ENCODE data around the gene COMMD4. TPM values are rescaled to one million over a fixed set of nuclear protein-coding genes. Genes with fewer than 3 reads are reported as not detected.
"Not testable (repeated sequence)": the region's sequence is repeated elsewhere in the genome, so short reads cannot be mapped to it uniquely, and the experiment has no call there.

Gene COMMD4
- total RNA-seq, 2 experiments from 2014 or later: 10.8 to 12.1 TPM

DNA sequence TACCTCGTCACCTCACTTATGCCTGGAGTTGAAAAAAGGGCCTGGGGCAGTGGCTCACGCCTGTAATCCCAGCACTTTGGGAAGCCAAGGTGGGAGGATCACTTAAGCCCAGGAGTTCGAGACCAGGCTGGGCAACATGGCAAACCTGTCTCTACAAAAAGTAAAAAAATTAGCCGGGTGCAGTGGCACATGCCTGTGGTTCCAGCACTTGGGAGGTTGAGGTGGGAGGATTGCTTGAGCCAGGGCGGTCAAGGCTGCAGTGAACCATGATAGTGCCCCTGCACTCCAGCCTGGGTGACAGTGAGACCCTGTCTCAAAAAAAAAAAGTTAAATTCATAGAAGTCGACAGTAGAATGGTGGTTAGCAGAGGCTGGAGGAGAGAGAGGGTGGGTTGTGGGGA is 6.4 kb downstream of the COMMD4 start:
- POLR2A ChIA-PET: no interaction called here
- H3K4me1 ChIP-seq (ENCODE audit: insufficient read depth, low read length): peaks cover 12% of the 10 kb centered on the region
- ATAC-seq (ENCODE audit: poor library complexity) (no peak), DNase-seq (no peak)
- H3K27ac Mint-ChIP-seq: no peak overlapping the region
- H3K27me3 ChIP-seq (ENCODE audit: control insufficient read depth in 1 of 2, insufficient read depth in 2 of 2, low read length in 2 of 2): no peaks in the 10 kb centered on the region
- TF ChIP-seq, protein P1, sequence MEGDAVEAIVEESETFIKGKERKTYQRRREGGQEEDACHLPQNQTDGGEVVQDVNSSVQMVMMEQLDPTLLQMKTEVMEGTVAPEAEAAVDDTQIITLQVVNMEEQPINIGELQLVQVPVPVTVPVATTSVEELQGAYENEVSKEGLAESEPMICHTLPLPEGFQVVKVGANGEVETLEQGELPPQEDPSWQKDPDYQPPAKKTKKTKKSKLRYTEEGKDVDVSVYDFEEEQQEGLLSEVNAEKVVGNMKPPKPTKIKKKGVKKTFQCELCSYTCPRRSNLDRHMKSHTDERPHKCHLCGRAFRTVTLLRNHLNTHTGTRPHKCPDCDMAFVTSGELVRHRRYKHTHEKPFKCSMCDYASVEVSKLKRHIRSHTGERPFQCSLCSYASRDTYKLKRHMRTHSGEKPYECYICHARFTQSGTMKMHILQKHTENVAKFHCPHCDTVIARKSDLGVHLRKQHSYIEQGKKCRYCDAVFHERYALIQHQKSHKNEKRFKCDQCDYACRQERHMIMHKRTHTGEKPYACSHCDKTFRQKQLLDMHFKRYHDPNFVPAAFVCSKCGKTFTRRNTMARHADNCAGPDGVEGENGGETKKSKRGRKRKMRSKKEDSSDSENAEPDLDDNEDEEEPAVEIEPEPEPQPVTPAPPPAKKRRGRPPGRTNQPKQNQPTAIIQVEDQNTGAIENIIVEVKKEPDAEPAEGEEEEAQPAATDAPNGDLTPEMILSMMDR (IDR thresholded peaks at IDR 0.05): no peak
- no peaks in the 10 kb centered on the region for H3K9me3 Mint-ChIP-seq
- intact Hi-C loops (cut with DNase I, micrococcal nuclease): no loop called here
- H3K27ac ChIP-seq (ENCODE audit: low read depth in 1 of 2, low read length in 2 of 2): no peak overlapping the region
- H3K4me3 ChIP-seq (ENCODE audit: low read length): no peak overlapping the region
- H3K36me3 Mint-ChIP-seq (ENCODE audit: low read depth): peaks cover 2% of the 10 kb centered on the region
- peaks cover 7% of the 10 kb centered on the region for H3K4me1 Mint-ChIP-seq (ENCODE audit: low read depth)
- H3K36me3 ChIP-seq (ENCODE audit: insufficient read depth, low read length): peaks cover 11% of the 10 kb centered on the region
- CTCF ChIA-PET: no interaction called here
- H3K4me3 Mint-ChIP-seq: no peak overlapping the region
- H3K9me3 ChIP-seq (ENCODE audit: control insufficient read depth in 1 of 2, insufficient read depth in 1 of 2, low read length in 2 of 2): peaks cover 0 to 5% of the 10 kb centered on the region in 2 experiments
- H3K27me3 Mint-ChIP-seq: no peaks in the 10 kb centered on the region

DNA sequence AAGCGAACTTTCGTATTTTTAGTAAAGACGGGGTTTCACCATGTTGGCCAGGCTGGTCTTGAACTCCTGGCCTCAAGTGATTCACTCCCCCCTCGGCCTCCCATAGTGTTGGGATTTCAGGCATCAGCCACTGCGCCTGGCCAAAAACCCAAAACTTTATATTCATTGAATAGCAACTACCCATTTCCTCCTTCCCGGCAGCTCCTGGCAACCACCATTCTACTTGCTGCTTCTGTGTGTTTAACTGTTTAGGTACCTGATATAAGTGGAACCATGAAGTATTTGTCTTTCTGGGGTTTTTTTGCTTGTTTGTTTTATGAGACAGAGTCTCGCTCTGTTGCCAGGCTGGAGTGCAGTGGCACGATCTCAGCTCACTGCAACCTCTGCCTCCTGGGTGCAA is 8.1 kb downstream of the COMMD4 start:
- CTCF ChIA-PET: not testable (repeated sequence)

DNA sequence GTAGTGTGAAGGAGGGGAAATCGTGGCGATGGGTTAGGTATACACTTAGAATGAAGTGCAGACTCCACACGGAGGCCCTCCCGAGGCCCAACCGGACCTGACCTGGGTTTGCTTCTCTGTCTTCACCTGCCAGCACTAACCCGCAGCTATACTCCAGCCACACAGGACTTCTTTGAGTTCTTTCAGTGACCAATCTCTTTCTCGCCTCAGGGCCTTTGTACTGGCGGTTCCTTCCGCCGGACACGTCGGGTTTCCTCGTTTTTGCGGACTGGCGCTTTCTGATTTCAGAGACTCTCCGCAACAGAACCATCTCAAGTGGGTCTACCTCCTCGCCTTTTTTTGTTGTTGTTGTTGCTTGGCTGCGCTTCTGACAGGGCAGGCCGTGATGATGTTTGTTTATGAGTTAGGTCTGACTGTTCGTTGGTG is 10.9 kb downstream of the COMMD4 start, which contains the start of gene NEIL1:
TSS of gene NEIL1 (plus strand) at position 244 of the 426 bp plus-strand sequence. CDS start 1,867 bp downstream, outside the sequence.
- Mint-ChIP-seq H3K4me1 (ENCODE audit: low read depth) (peaks cover 35% of the 10 kb centered on the region), H3K36me3 (ENCODE audit: low read depth) (peaks cover 13% of the 10 kb centered on the region), H3K27ac (peak within 1 kb of the TSS; percentile 83), H3K4me3 (peak within 1 kb of the TSS; percentile 89), H3K9me3 (peaks cover 7% of the 10 kb centered on the region), H3K27me3 (no peaks in the 10 kb centered on the region)
- TF ChIP-seq, protein P1 (IDR thresholded peaks at IDR 0.05): no peak
- Histone ChIP-seq H3K4me1 (ENCODE audit: insufficient read depth, low read length) (peaks cover 51% of the 10 kb centered on the region), H3K36me3 (ENCODE audit: insufficient read depth, low read length) (peaks cover 2% of the 10 kb centered on the region), H3K27me3 (ENCODE audit: control insufficient read depth in 1 of 2, insufficient read depth in 2 of 2, low read length in 2 of 2) (no peaks in the 10 kb centered on the region), H3K27ac (ENCODE audit: low read depth in 1 of 2, low read length in 2 of 2) (peak within 1 kb of the TSS in 1 of 2 donors; percentile 43), H3K9me3 (ENCODE audit: control insufficient read depth in 1 of 2, insufficient read depth in 1 of 2, low read length in 2 of 2) (peaks cover 21 to 44% of the 10 kb centered on the region in 2 experiments), H3K4me3 (ENCODE audit: low read length) (peak within 1 kb of the TSS; percentile 86)
- intact Hi-C loops (cut with DNase I, micrococcal nuclease): no loop called here
- no peak for ATAC-seq (ENCODE audit: poor library complexity)
- ChIA-PET CTCF (interaction anchor here (2.6 kb wide), 1 partner anchor 21 kb away, joined by 15 read pairs; the partner anchor contains the start of gene MAN2C1), POLR2A (interaction anchor here (1.0 to 9.6 kb wide), 9 partner anchors 8 to 732 kb away, joined by 3 to 146 read pairs (median 7); partner anchors contain the start of genes CLK3, COMMD4, IMP3 and MAN2C1)
- no peak for DNase-seq

More for the DNA sequence above, 8.1 kb downstream of the COMMD4 start:
- H3K9me3 Mint-ChIP-seq; intact Hi-C loops (cut with DNase I, micrococcal nuclease); H3K27me3 ChIP-seq (ENCODE audit: control insufficient read depth in 1 of 2, insufficient read depth in 2 of 2, low read length in 2 of 2); H3K36me3 Mint-ChIP-seq (ENCODE audit: low read depth); H3K4me3 ChIP-seq (ENCODE audit: low read length); H3K4me3 Mint-ChIP-seq; H3K27ac Mint-ChIP-seq; H3K27ac ChIP-seq (ENCODE audit: low read depth in 1 of 2, low read length in 2 of 2); H3K27me3 Mint-ChIP-seq; ATAC-seq (ENCODE audit: poor library complexity); DNase-seq: not testable (repeated sequence)
- H3K4me1 Mint-ChIP-seq (ENCODE audit: low read depth): peaks cover 16% of the 10 kb centered on the region
- Histone ChIP-seq H3K9me3 (ENCODE audit: control insufficient read depth in 1 of 2, insufficient read depth in 1 of 2, low read length in 2 of 2) (peaks cover 7 to 20% of the 10 kb centered on the region in 2 experiments), H3K36me3 (ENCODE audit: insufficient read depth, low read length) (peaks cover 11% of the 10 kb centered on the region), H3K4me1 (ENCODE audit: insufficient read depth, low read length) (peaks cover 28% of the 10 kb centered on the region)
- POLR2A ChIA-PET: interaction anchor here (0.7 kb wide), 1 partner anchor 23 kb away, joined by 3 read pairs; no protein-coding TSS in a partner anchor

All from CD4-positive, alpha-beta T cell (primary cell).